ENCODE measurements around the gene GPR161. TPM values are rescaled to one million over a fixed set of nuclear protein-coding genes. Genes with fewer than 3 reads are reported as not detected.

The GPR161 gene
- total and polyA plus RNA-seq, 2 donors from 2014 or later, result 1.4 to 4.2 TPM

GRCh38 chr1:168035345-168035744, 101.4 kb downstream of the GPR161 start:
- Histone ChIP-seq H3K27me3 (ENCODE audit: control insufficient read depth, insufficient read depth, low read length) (no peaks in the 10 kb centered on the region), H3K27ac (ENCODE audit: low read depth in 2 of 2, low read length in 2 of 2) (no peak overlapping the region), H3K36me3 (ENCODE audit: control insufficient read depth in 2 of 3, insufficient read depth in 3 of 3, low read length in 3 of 3) (no peaks in the 10 kb centered on the region), H3K4me1 (ENCODE audit: control insufficient read depth in 2 of 3, insufficient read depth in 2 of 3, low read depth in 1 of 3, low read length in 3 of 3) (no peaks in the 10 kb centered on the region), H3K4me3 (ENCODE audit: low read length in 3 of 3) (no peak overlapping the region), H3K9me3 (ENCODE audit: control insufficient read depth in 2 of 3, insufficient read depth in 1 of 3, low read length in 3 of 3) (no peaks in the 10 kb centered on the region), H3K9ac (ENCODE audit: low read length in 3 of 3) (no peak overlapping the region)
- DNase-seq (no peak), FAIRE-seq (no peak)
- TF ChIP-seq CTCF (IDR thresholded peaks at IDR 0.05; ENCODE audit: borderline replicate concordance, extremely low read depth, insufficient read depth), result no peak
- intact Hi-C loops (cut with DNase I), result no loop called here

- Histone ChIP-seq H3K9me3 (ENCODE audit: control insufficient read depth in 2 of 3, insufficient read depth in 1 of 3, low read length in 3 of 3) (no peaks in the 10 kb centered on the region), H3K27me3 (ENCODE audit: control insufficient read depth, insufficient read depth, low read length) (no peaks in the 10 kb centered on the region), H3K36me3 (ENCODE audit: control insufficient read depth in 2 of 3, insufficient read depth in 3 of 3, low read length in 3 of 3) (no peaks in the 10 kb centered on the region), H3K4me1 (ENCODE audit: control insufficient read depth in 2 of 3, insufficient read depth in 2 of 3, low read depth in 1 of 3, low read length in 3 of 3) (no peaks in the 10 kb centered on the region), H3K4me3 (ENCODE audit: low read length in 3 of 3) (no peak overlapping the region), H3K9ac (ENCODE audit: low read length in 3 of 3) (no peak overlapping the region), H3K27ac (ENCODE audit: low read depth in 2 of 2, low read length in 2 of 2) (no peak overlapping the region)
- intact Hi-C loops (cut with DNase I), result no loop called here
- no peak for FAIRE-seq
- no peak for DNase-seq
- TF ChIP-seq CTCF (IDR thresholded peaks at IDR 0.05; ENCODE audit: borderline replicate concordance, extremely low read depth, insufficient read depth), result no peak
Measured at GRCh38 chr1:168032029-168032428, 104.7 kb downstream of the GPR161 start.

- DNase-seq (no peak), FAIRE-seq (no peak)
- H3K9ac ChIP-seq (ENCODE audit: low read length in 3 of 3), result no peak overlapping the region
- no peak for TF ChIP-seq CTCF (IDR thresholded peaks at IDR 0.05; ENCODE audit: borderline replicate concordance, extremely low read depth, insufficient read depth)
- H3K36me3 ChIP-seq (ENCODE audit: control insufficient read depth in 2 of 3, insufficient read depth in 3 of 3, low read length in 3 of 3), result peaks cover 0 to 2% (median 0%) of the 10 kb centered on the region in 3 donors
- no peak overlapping the region for H3K4me3 ChIP-seq (ENCODE audit: low read length in 3 of 3)
- H3K27ac ChIP-seq (ENCODE audit: low read depth in 2 of 2, low read length in 2 of 2), result no peak overlapping the region
- no peaks in the 10 kb centered on the region for H3K27me3 ChIP-seq (ENCODE audit: control insufficient read depth, insufficient read depth, low read length)
- no peaks in the 10 kb centered on the region for H3K9me3 ChIP-seq (ENCODE audit: control insufficient read depth in 2 of 3, insufficient read depth in 1 of 3, low read length in 3 of 3)
- H3K4me1 ChIP-seq (ENCODE audit: control insufficient read depth in 2 of 3, insufficient read depth in 2 of 3, low read depth in 1 of 3, low read length in 3 of 3), result no peaks in the 10 kb centered on the region
- intact Hi-C loops (cut with DNase I), result no loop called here
Measured at GRCh38 chr1:168031627-168032026, 105.1 kb downstream of the GPR161 start.

- Histone ChIP-seq H3K27me3 (ENCODE audit: control insufficient read depth, insufficient read depth, low read length) (no peaks in the 10 kb centered on the region), H3K36me3 (ENCODE audit: control insufficient read depth in 2 of 3, insufficient read depth in 3 of 3, low read length in 3 of 3) (peaks cover 0 to 4% (median 0%) of the 10 kb centered on the region in 3 donors), H3K9me3 (ENCODE audit: control insufficient read depth in 2 of 3, insufficient read depth in 1 of 3, low read length in 3 of 3) (no peaks in the 10 kb centered on the region), H3K27ac (ENCODE audit: low read depth in 2 of 2, low read length in 2 of 2) (no peak overlapping the region), H3K4me1 (ENCODE audit: control insufficient read depth in 2 of 3, insufficient read depth in 2 of 3, low read depth in 1 of 3, low read length in 3 of 3) (no peaks in the 10 kb centered on the region), H3K9ac (ENCODE audit: low read length in 3 of 3) (no peak overlapping the region), H3K4me3 (ENCODE audit: low read length in 3 of 3) (no peak overlapping the region)
- TF ChIP-seq CTCF (IDR thresholded peaks at IDR 0.05; ENCODE audit: borderline replicate concordance, extremely low read depth, insufficient read depth), result no peak
- FAIRE-seq (no peak), DNase-seq (no peak)
- intact Hi-C loops (cut with DNase I), result no loop called here
Measured at GRCh38 chr1:168031198-168031597, 105.5 kb downstream of the GPR161 start.
